ENCODE results near the gene NOL7. TPM values are rescaled to one million over a fixed set of nuclear protein-coding genes. Genes with fewer than 3 reads are reported as not detected.

The NOL7 gene
- total RNA-seq, 1 experiment from 2014 or later, result 102 TPM

DNA sequence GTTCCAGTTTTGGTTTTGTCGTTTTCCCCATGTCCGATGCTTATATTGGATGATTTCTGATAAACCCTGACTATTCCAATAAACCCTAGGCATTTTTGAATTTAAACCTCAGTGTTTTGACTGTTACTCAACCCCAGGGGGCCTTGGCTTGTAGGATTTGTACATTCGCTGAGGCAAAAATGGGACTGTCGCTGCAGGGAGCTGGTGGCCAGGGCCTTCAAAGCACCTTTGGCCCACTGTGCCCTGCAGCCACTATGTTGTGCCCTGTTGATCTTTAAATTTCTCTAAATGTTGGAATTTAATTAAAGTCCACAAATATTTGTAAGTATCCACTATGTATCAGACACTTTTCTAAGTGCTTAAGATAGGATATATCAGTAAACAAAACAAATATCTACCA lies 9.5 kb upstream of the NOL7 start:
- no TSS peak for BruUV-seq (replicated peaks)

DNA sequence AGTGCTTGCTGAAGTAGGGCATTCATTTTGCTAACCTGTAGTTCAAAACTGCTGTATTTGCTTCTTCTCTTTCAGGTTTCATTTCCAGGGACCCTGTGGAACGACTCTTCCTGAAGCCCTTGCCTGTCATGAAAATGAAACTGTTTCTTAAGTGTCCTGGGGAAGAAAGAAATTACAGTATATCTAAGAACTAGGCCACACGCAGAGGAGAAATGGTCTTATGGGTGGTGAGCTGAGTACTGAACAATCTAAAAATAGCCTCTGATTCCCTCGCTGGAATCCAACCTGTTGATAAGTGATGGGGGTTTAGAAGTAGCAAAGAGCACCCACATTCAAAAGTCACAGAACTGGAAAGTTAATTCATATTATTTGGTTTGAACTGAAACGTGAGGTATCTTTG lies 3.4 kb upstream of the NOL7 start:
- TF ChIP-seq, protein P1, sequence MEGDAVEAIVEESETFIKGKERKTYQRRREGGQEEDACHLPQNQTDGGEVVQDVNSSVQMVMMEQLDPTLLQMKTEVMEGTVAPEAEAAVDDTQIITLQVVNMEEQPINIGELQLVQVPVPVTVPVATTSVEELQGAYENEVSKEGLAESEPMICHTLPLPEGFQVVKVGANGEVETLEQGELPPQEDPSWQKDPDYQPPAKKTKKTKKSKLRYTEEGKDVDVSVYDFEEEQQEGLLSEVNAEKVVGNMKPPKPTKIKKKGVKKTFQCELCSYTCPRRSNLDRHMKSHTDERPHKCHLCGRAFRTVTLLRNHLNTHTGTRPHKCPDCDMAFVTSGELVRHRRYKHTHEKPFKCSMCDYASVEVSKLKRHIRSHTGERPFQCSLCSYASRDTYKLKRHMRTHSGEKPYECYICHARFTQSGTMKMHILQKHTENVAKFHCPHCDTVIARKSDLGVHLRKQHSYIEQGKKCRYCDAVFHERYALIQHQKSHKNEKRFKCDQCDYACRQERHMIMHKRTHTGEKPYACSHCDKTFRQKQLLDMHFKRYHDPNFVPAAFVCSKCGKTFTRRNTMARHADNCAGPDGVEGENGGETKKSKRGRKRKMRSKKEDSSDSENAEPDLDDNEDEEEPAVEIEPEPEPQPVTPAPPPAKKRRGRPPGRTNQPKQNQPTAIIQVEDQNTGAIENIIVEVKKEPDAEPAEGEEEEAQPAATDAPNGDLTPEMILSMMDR (conservative IDR thresholded peaks at IDR 0.05; ENCODE audit: low read depth, low read length), result no peak
- TF ChIP-seq EZH2 (IDR thresholded peaks at IDR 0.05; ENCODE audit: borderline replicate concordance, low read depth, low read length, poor library complexity, severe bottlenecking), result no peak
- peaks cover 6% of the 10 kb centered on the region for H3K36me3 ChIP-seq (ENCODE audit: insufficient read depth, low read length, poor library complexity, severe bottlenecking)
- no peak overlapping the region for H3K27ac ChIP-seq (ENCODE audit: low read depth, low read length, poor library complexity, severe bottlenecking)
- H3K4me1 ChIP-seq (ENCODE audit: insufficient read depth, low read length, poor library complexity, severe bottlenecking), result peaks cover 15% of the 10 kb centered on the region
- intact Hi-C loops (cut with micrococcal nuclease; ENCODE audit: unreplicated experiment), result no loop called here
- H3K27me3 ChIP-seq (replicated peaks; ENCODE audit: insufficient read depth, low read depth, low read length, poor library complexity), result no peaks in the 10 kb centered on the region
- POLR2A ChIA-PET (ENCODE audit: low non-redundant PET), result no interaction called here
- H3K9me3 ChIP-seq (ENCODE audit: low read depth, low read length, poor library complexity, severe bottlenecking), result no peaks in the 10 kb centered on the region
- H3K4me3 ChIP-seq (ENCODE audit: low read depth, low read length, poor library complexity, severe bottlenecking), result no peak overlapping the region
- CTCF ChIA-PET, result no interaction called here
- no peak for DNase-seq (ENCODE audit: low spot score)
- no TSS peak for BruUV-seq (replicated peaks)

More for the DNA sequence above, 9.5 kb upstream of the NOL7 start:
- Histone ChIP-seq H3K4me3 (ENCODE audit: low read depth, low read length, poor library complexity, severe bottlenecking) (no peak overlapping the region), H3K4me1 (ENCODE audit: insufficient read depth, low read length, poor library complexity, severe bottlenecking) (no peaks in the 10 kb centered on the region), H3K27me3 (replicated peaks; ENCODE audit: insufficient read depth, low read depth, low read length, poor library complexity) (no peaks in the 10 kb centered on the region), H3K36me3 (ENCODE audit: insufficient read depth, low read length, poor library complexity, severe bottlenecking) (no peaks in the 10 kb centered on the region), H3K27ac (ENCODE audit: low read depth, low read length, poor library complexity, severe bottlenecking) (no peak overlapping the region), H3K9me3 (ENCODE audit: low read depth, low read length, poor library complexity, severe bottlenecking) (no peaks in the 10 kb centered on the region)
- intact Hi-C loops (cut with micrococcal nuclease; ENCODE audit: unreplicated experiment), result no loop called here
- ChIA-PET CTCF (no interaction called here), POLR2A (ENCODE audit: low non-redundant PET) (no interaction called here)
- TF ChIP-seq, protein P1 (conservative IDR thresholded peaks at IDR 0.05; ENCODE audit: low read depth, low read length), result no peak
- no peak for TF ChIP-seq EZH2 (IDR thresholded peaks at IDR 0.05; ENCODE audit: borderline replicate concordance, low read depth, low read length, poor library complexity, severe bottlenecking)
- no peak for DNase-seq (ENCODE audit: low spot score)

DNA sequence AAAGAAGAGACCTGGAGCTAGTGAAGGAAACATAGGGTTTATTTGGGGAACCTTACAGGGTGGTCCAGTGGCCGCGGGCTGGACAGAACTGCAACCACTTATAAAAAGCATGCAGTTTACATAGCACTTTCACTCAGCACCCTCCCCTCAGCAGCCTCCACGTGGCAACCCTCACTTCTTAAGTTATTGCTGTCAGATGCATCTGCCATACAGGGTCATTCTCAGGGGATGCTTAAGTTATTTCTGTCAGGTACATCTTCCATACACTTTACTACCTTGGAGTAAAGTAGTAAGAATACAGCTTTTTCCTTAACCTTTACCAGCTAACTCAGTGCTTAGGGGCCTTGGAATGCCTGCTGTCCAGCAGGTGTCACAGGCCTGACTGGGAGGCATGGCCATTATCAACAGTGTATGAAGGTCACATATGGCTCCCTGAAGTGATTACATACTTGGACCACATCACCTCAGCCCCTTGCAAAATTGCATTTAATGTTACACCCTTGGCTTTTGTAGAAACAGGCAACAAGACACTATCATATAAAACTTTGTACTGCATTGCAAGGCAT lies 2.0 kb upstream of the NOL7 start:
- no peak for DNase-seq (ENCODE audit: low spot score)
- no peak overlapping the region for H3K4me3 ChIP-seq (ENCODE audit: low read depth, low read length, poor library complexity, severe bottlenecking)
- no TSS peak for BruUV-seq (replicated peaks)
- no peaks in the 10 kb centered on the region for H3K9me3 ChIP-seq (ENCODE audit: low read depth, low read length, poor library complexity, severe bottlenecking)
- peaks cover 17% of the 10 kb centered on the region for H3K36me3 ChIP-seq (ENCODE audit: insufficient read depth, low read length, poor library complexity, severe bottlenecking)
- ChIA-PET CTCF (no interaction called here), POLR2A (ENCODE audit: low non-redundant PET) (interaction anchor here (0.8 kb wide), 1 partner anchor 466 kb away, joined by 3 read pairs; no protein-coding TSS in a partner anchor)
- H3K27me3 ChIP-seq (replicated peaks; ENCODE audit: insufficient read depth, low read depth, low read length, poor library complexity), result no peaks in the 10 kb centered on the region
- intact Hi-C loops (cut with micrococcal nuclease; ENCODE audit: unreplicated experiment), result no loop called here
- no peak overlapping the region for H3K27ac ChIP-seq (ENCODE audit: low read depth, low read length, poor library complexity, severe bottlenecking)
- H3K4me1 ChIP-seq (ENCODE audit: insufficient read depth, low read length, poor library complexity, severe bottlenecking), result peaks cover 18% of the 10 kb centered on the region
- no peak for TF ChIP-seq EZH2 (IDR thresholded peaks at IDR 0.05; ENCODE audit: borderline replicate concordance, low read depth, low read length, poor library complexity, severe bottlenecking)
- TF ChIP-seq, protein P1 (conservative IDR thresholded peaks at IDR 0.05; ENCODE audit: low read depth, low read length), result no peak

Measured in A673 (cell line).